ENCODE results near the gene LPP. TPM values are rescaled to one million over a fixed set of nuclear protein-coding genes. Genes with fewer than 3 reads are reported as not detected.

Gene LPP
- total RNA-seq, 1 donor from 2014 or later = 218 TPM

GRCh38 chr3:188908002-188908850 lies 754.3 kb downstream of the LPP start:
- TF ChIP-seq, protein P1, sequence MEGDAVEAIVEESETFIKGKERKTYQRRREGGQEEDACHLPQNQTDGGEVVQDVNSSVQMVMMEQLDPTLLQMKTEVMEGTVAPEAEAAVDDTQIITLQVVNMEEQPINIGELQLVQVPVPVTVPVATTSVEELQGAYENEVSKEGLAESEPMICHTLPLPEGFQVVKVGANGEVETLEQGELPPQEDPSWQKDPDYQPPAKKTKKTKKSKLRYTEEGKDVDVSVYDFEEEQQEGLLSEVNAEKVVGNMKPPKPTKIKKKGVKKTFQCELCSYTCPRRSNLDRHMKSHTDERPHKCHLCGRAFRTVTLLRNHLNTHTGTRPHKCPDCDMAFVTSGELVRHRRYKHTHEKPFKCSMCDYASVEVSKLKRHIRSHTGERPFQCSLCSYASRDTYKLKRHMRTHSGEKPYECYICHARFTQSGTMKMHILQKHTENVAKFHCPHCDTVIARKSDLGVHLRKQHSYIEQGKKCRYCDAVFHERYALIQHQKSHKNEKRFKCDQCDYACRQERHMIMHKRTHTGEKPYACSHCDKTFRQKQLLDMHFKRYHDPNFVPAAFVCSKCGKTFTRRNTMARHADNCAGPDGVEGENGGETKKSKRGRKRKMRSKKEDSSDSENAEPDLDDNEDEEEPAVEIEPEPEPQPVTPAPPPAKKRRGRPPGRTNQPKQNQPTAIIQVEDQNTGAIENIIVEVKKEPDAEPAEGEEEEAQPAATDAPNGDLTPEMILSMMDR (IDR thresholded peaks at IDR 0.05; ENCODE audit: insufficient read depth, low read length, poor library complexity, severe bottlenecking) = no peak
- no peak overlapping the region for H3K4me3 ChIP-seq (ENCODE audit: low read depth, low read length)

GRCh38 chr3:188911026-188911850 lies 757.3 kb downstream of the LPP start:
- no peak for DNase-seq (ENCODE audit: low read depth)
- Histone ChIP-seq H3K27me3 (ENCODE audit: control insufficient read depth, insufficient read depth, low read length) (peaks cover under 1% of the 10 kb centered on the region), H3K4me3 (ENCODE audit: low read depth, low read length) (no peak overlapping the region), H3K36me3 (ENCODE audit: control insufficient read depth, insufficient read depth, low read length) (no peaks in the 10 kb centered on the region)
- TF ChIP-seq, protein P1 (IDR thresholded peaks at IDR 0.05; ENCODE audit: insufficient read depth, low read length, poor library complexity, severe bottlenecking) = no peak

More at GRCh38 chr3:188908002-188908850, 754.3 kb downstream of the LPP start:
- Histone ChIP-seq H3K36me3 (ENCODE audit: control insufficient read depth, insufficient read depth, low read length) (no peaks in the 10 kb centered on the region), H3K27me3 (ENCODE audit: control insufficient read depth, insufficient read depth, low read length) (peaks cover 2% of the 10 kb centered on the region)
- no peak for DNase-seq (ENCODE audit: low read depth)

GRCh38 chr3:188913084-188913483 lies 759.1 kb downstream of the LPP start:
- TF ChIP-seq, protein P1 (IDR thresholded peaks at IDR 0.05; ENCODE audit: insufficient read depth, low read length, poor library complexity, severe bottlenecking) = no peak
- Histone ChIP-seq H3K36me3 (ENCODE audit: control insufficient read depth, insufficient read depth, low read length) (no peaks in the 10 kb centered on the region), H3K27me3 (ENCODE audit: control insufficient read depth, insufficient read depth, low read length) (no peaks in the 10 kb centered on the region), H3K4me3 (ENCODE audit: low read depth, low read length) (no peak overlapping the region)
- DNase-seq (ENCODE audit: low read depth) = no peak

DNA sequence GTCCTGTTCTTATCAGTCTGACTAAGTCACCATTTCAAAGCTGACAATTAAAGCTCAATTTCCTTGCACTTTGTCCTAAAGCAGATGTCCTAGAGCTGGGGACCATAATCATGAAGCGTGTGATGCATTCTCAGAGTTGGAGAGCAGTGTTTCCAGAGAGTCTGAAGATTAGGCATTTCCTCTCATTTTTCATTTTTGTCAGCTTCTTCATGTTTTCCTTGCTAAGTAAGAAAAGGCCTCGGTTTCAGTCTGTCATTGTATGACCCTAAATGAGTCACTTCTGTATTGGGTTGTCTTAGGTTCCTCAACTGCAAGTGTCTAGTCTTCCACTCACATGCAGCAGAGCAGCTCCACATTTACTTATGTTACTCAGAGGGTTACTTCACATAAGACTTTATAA lies 760.6 kb downstream of the LPP start:
- DNase-seq (ENCODE audit: low read depth) = no peak
- TF ChIP-seq, protein P1 (IDR thresholded peaks at IDR 0.05; ENCODE audit: insufficient read depth, low read length, poor library complexity, severe bottlenecking) = no peak
- Histone ChIP-seq H3K36me3 (ENCODE audit: control insufficient read depth, insufficient read depth, low read length) (no peaks in the 10 kb centered on the region), H3K27me3 (ENCODE audit: control insufficient read depth, insufficient read depth, low read length) (no peaks in the 10 kb centered on the region), H3K4me3 (ENCODE audit: low read depth, low read length) (no peak overlapping the region)

DNA sequence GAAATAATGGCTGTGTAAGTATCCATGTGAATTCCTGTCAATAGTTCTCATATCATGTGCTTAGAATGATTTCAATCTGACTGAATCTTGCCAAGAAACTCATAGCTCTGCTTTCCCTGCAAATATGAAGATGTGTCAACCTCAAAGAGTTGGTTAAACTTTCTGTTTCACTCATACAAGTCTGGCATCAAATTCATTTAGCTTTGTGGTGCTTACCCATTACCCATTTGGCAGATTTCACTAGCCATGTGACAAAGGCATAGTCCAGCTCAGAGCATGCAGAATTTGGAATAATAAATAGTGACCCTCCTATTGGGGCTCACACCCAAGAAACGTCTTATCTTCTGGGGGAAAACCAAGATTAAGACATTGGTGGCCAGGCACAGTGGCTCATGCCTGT lies 761.2 kb downstream of the LPP start:
- no peak for DNase-seq (ENCODE audit: low read depth)
- Histone ChIP-seq H3K36me3 (ENCODE audit: control insufficient read depth, insufficient read depth, low read length) (no peaks in the 10 kb centered on the region), H3K27me3 (ENCODE audit: control insufficient read depth, insufficient read depth, low read length) (no peaks in the 10 kb centered on the region), H3K4me3 (ENCODE audit: low read depth, low read length) (no peak overlapping the region)
- TF ChIP-seq, protein P1 (IDR thresholded peaks at IDR 0.05; ENCODE audit: insufficient read depth, low read length, poor library complexity, severe bottlenecking) = no peak

Data from kidney epithelial cell (primary cell).